Stimulated activated naive B cell treated with anti-CD40 and anti-IgM and Interleukin-4, amounts not matched to agents 10 μg/mL and 1 μg/mL and 100 μg/mL, for 72 hours (primary cell): ENCODE measurements around the gene TTC9B.
"Not testable (repeated sequence)": the region's sequence is repeated elsewhere in the genome, so short reads cannot be mapped to it uniquely, and the experiment has no call there.

Source experiments
- ATAC-seq, 2 donors: fragments of 150-1000 bp; cut with Tn5 transposase; replicated peaks; 2 replicates each; pipeline ENCODE4 v1.10.0; 2021; ENCODE audit warnings: moderate library complexity in 1 of 2
- DNase-seq: peaks from one replicate; pipeline ENCODE4 v3.0.0; 2021
- H3K27ac Mint-ChIP-seq: one replicate; pipeline ENCODE4 v1.8.0; 2022; ENCODE audit warnings: mild to moderate bottlenecking, mixed read lengths
- H3K27me3 Mint-ChIP-seq, 2 donors: one replicate each; pipeline ENCODE4 v1.8.0; 2022; ENCODE audit warnings: mixed read lengths in 2 of 2
- H3K36me3 Mint-ChIP-seq, 2 donors: one replicate each; pipeline ENCODE4 v1.8.0; 2022; ENCODE audit warnings: mixed read lengths in 2 of 2, mild to moderate bottlenecking in 1 of 2
- H3K4me1 Mint-ChIP-seq, 2 donors: one replicate each; pipeline ENCODE4 v1.8.0; 2022; ENCODE audit warnings: mixed read lengths in 2 of 2, mild to moderate bottlenecking in 1 of 2
- H3K4me3 Mint-ChIP-seq, 2 donors: one replicate each; pipeline ENCODE4 v1.8.0; 2022; ENCODE audit warnings: mild to moderate bottlenecking in 2 of 2, mixed read lengths in 2 of 2, moderate library complexity in 1 of 2
- H3K9me3 Mint-ChIP-seq, 2 donors: one replicate each; pipeline ENCODE4 v1.8.0; 2022; ENCODE audit warnings: mixed read lengths in 2 of 2, mild to moderate bottlenecking in 1 of 2

TTC9B gene

GRCh38 chr19:40200341-40201099, 17.7 kb downstream of the TTC9B start:
- H3K4me3 Mint-ChIP-seq: no peak overlapping the region
- no peaks in the 10 kb centered on the region for H3K27me3 Mint-ChIP-seq
- ATAC-seq (no peak), DNase-seq (no peak)
- peaks cover 0 to 2% of the 10 kb centered on the region in 2 donors for H3K4me1 Mint-ChIP-seq
- no peaks in the 10 kb centered on the region for H3K9me3 Mint-ChIP-seq
- peaks cover 17 to 35% of the 10 kb centered on the region in 2 donors for H3K36me3 Mint-ChIP-seq
- no peak overlapping the region for H3K27ac Mint-ChIP-seq

- H3K27me3 Mint-ChIP-seq: no peaks in the 10 kb centered on the region
- H3K4me3 Mint-ChIP-seq: no peak overlapping the region
- H3K9me3 Mint-ChIP-seq: no peaks in the 10 kb centered on the region
- H3K27ac Mint-ChIP-seq: no peak overlapping the region
- peaks cover 12 to 27% of the 10 kb centered on the region in 2 donors for H3K36me3 Mint-ChIP-seq
- no peak for ATAC-seq
- peaks cover 14% of the 10 kb centered on the region in 2 donors for H3K4me1 Mint-ChIP-seq
- DNase-seq: no peak
These were observed 19.8 kb downstream of the TTC9B start for GRCh38 chr19:40198272-40198990.

GRCh38 chr19:40193587-40193849, 24.7 kb downstream of the TTC9B start:
- no peak for ATAC-seq
- Mint-ChIP-seq H3K36me3 (peaks cover 5 to 13% of the 10 kb centered on the region in 2 donors), H3K27ac (no peak overlapping the region), H3K4me3 (no peak overlapping the region), H3K9me3 (no peaks in the 10 kb centered on the region), H3K4me1 (peaks cover 21 to 33% of the 10 kb centered on the region in 2 donors), H3K27me3 (no peaks in the 10 kb centered on the region)
- DNase-seq: no peak

GRCh38 chr19:40192758-40193586, 25.2 kb downstream of the TTC9B start:
- H3K27ac Mint-ChIP-seq: no peak overlapping the region
- no peaks in the 10 kb centered on the region for H3K9me3 Mint-ChIP-seq
- no peaks in the 10 kb centered on the region for H3K27me3 Mint-ChIP-seq
- peak overlapping the region; percentile 71 to 78 for H3K4me3 Mint-ChIP-seq
- peaks cover 21 to 33% of the 10 kb centered on the region in 2 donors for H3K4me1 Mint-ChIP-seq
- no peak for DNase-seq
- peaks cover 3 to 12% of the 10 kb centered on the region in 2 donors for H3K36me3 Mint-ChIP-seq
- no peak for ATAC-seq

- peaks cover 2 to 9% of the 10 kb centered on the region in 2 donors for H3K36me3 Mint-ChIP-seq
- H3K9me3 Mint-ChIP-seq: no peaks in the 10 kb centered on the region
- H3K4me1 Mint-ChIP-seq: peaks cover 19 to 33% of the 10 kb centered on the region in 2 donors
- H3K27me3 Mint-ChIP-seq: no peaks in the 10 kb centered on the region
- H3K27ac Mint-ChIP-seq: no peak overlapping the region
- peak; percentile 35 to 53 for ATAC-seq
- H3K4me3 Mint-ChIP-seq: peak overlapping the region; percentile 71 to 78
- peak; percentile 11 for DNase-seq
These were observed 26.1 kb downstream of the TTC9B start for GRCh38 chr19:40191836-40192646.

- ATAC-seq (peak; percentile 86 to 92), DNase-seq (peak; percentile 71)
- H3K9me3 Mint-ChIP-seq: no peaks in the 10 kb centered on the region
- peak within 1 kb of the TSS; percentile 91 to 93 for H3K4me3 Mint-ChIP-seq
- peaks cover 2 to 9% of the 10 kb centered on the region in 2 donors for H3K36me3 Mint-ChIP-seq
- peaks cover 19 to 33% of the 10 kb centered on the region in 2 donors for H3K4me1 Mint-ChIP-seq
- H3K27ac Mint-ChIP-seq: peak within 1 kb of the TSS; percentile 95
- H3K27me3 Mint-ChIP-seq: no peaks in the 10 kb centered on the region
These were observed 27.0 kb downstream of the TTC9B start, which contains the start of gene MAP3K10 for GRCh38 chr19:40190891-40191835. TSS of gene MAP3K10 (plus strand) at chr19:40191426. CDS start at chr19:40192032, 606 bp downstream.

- Mint-ChIP-seq H3K4me3 (no peak overlapping the region), H3K4me1 (no peaks in the 10 kb centered on the region), H3K27ac (no peak overlapping the region), H3K36me3 (no peaks in the 10 kb centered on the region), H3K27me3 (peaks cover 16 to 18% of the 10 kb centered on the region in 2 donors), H3K9me3 (no peaks in the 10 kb centered on the region)
- DNase-seq: no peak
- no peak for ATAC-seq
These were observed 33.9 kb downstream of the TTC9B start for GRCh38 chr19:40184273-40184672.

GRCh38 chr19:40178756-40179155, 39.4 kb downstream of the TTC9B start:
- H3K9me3 Mint-ChIP-seq: peaks cover 0 to 3% of the 10 kb centered on the region in 2 donors
- H3K27me3 Mint-ChIP-seq: peaks cover 25 to 29% of the 10 kb centered on the region in 2 donors
- H3K36me3 Mint-ChIP-seq: no peaks in the 10 kb centered on the region
- H3K27ac Mint-ChIP-seq: no peak overlapping the region
- H3K4me1 Mint-ChIP-seq: peaks cover 0 to 1% of the 10 kb centered on the region in 2 donors
- DNase-seq: no peak
- ATAC-seq: no peak
- H3K4me3 Mint-ChIP-seq: no peak overlapping the region

- Mint-ChIP-seq H3K4me3 (no peak overlapping the region), H3K9me3 (peaks cover 0 to 3% of the 10 kb centered on the region in 2 donors), H3K27ac (no peak overlapping the region), H3K36me3 (no peaks in the 10 kb centered on the region), H3K4me1 (peaks cover 0 to 1% of the 10 kb centered on the region in 2 donors), H3K27me3 (peaks cover 25 to 29% of the 10 kb centered on the region in 2 donors)
- DNase-seq: no peak
- ATAC-seq: no peak
These were observed 40.7 kb downstream of the TTC9B start for GRCh38 chr19:40177286-40178070.

- ATAC-seq (no peak), DNase-seq (no peak)
- H3K4me1 Mint-ChIP-seq: peaks cover 0 to 1% of the 10 kb centered on the region in 2 donors
- peaks cover 0 to 3% of the 10 kb centered on the region in 2 donors for H3K9me3 Mint-ChIP-seq
- no peak overlapping the region for H3K27ac Mint-ChIP-seq
- H3K27me3 Mint-ChIP-seq: peaks cover 21 to 23% of the 10 kb centered on the region in 2 donors
- no peak overlapping the region for H3K4me3 Mint-ChIP-seq
- no peaks in the 10 kb centered on the region for H3K36me3 Mint-ChIP-seq
These were observed 42.4 kb downstream of the TTC9B start for GRCh38 chr19:40175820-40176219.

- ATAC-seq: no peak
- H3K36me3 Mint-ChIP-seq: no peaks in the 10 kb centered on the region
- H3K27ac Mint-ChIP-seq: no peak overlapping the region
- no peak for DNase-seq
- H3K9me3 Mint-ChIP-seq: peaks cover 0 to 3% of the 10 kb centered on the region in 2 donors
- H3K4me1 Mint-ChIP-seq: peaks cover 0 to 1% of the 10 kb centered on the region in 2 donors
- no peak overlapping the region for H3K4me3 Mint-ChIP-seq
- H3K27me3 Mint-ChIP-seq: peaks cover 10 to 12% of the 10 kb centered on the region in 2 donors
These were observed 44.1 kb downstream of the TTC9B start for GRCh38 chr19:40174092-40174491.

- H3K9me3 Mint-ChIP-seq, H3K4me3 Mint-ChIP-seq, H3K4me1 Mint-ChIP-seq, H3K27ac Mint-ChIP-seq, DNase-seq, H3K27me3 Mint-ChIP-seq, H3K36me3 Mint-ChIP-seq, ATAC-seq: not testable (repeated sequence)
These were observed 46.9 kb downstream of the TTC9B start for GRCh38 chr19:40171293-40171692.
